ENCODE measurements around the gene PRSS1. TPM values are rescaled to one million over a fixed set of nuclear protein-coding genes. Genes with fewer than 3 reads are reported as not detected.
"Not testable (repeated sequence)": the region's sequence is repeated elsewhere in the genome, so short reads cannot be mapped to it uniquely, and the experiment has no call there.

The PRSS1 gene
- total RNA-seq, 1 donor from 2014 or later, result not detected

GRCh38 chr7:142773937-142774744, 24.9 kb downstream of the PRSS1 start:
- H3K36me3 ChIP-seq, result no peaks in the 10 kb centered on the region
- DNase-seq (ENCODE audit: low spot score in 2 of 2), result no peak
- TF ChIP-seq CTCF (IDR thresholded peaks at IDR 0.05), result no peak
- peak overlapping the region in 1 of 2 donors; percentile 18 for H3K27ac ChIP-seq
- H3K9me3 ChIP-seq, result no peaks in the 10 kb centered on the region
- intact Hi-C loops (cut with DNase I), result no loop called here
- H3K27me3 ChIP-seq, result no peaks in the 10 kb centered on the region
- H3K4me3 ChIP-seq, result no peak overlapping the region
- H3K4me1 ChIP-seq, result peaks cover 0 to 9% of the 10 kb centered on the region in 2 donors

- peak overlapping the region; percentile 25 to 76 for H3K27ac ChIP-seq
- H3K9me3 ChIP-seq, result no peaks in the 10 kb centered on the region
- no peak for TF ChIP-seq CTCF (IDR thresholded peaks at IDR 0.05)
- intact Hi-C loops (cut with DNase I), result no loop called here
- H3K27me3 ChIP-seq, result no peaks in the 10 kb centered on the region
- H3K4me3 ChIP-seq, result no peak overlapping the region
- peaks cover 0 to 9% of the 10 kb centered on the region in 2 donors for H3K4me1 ChIP-seq
- no peak for DNase-seq (ENCODE audit: low spot score in 2 of 2)
- no peaks in the 10 kb centered on the region for H3K36me3 ChIP-seq
These were observed 25.6 kb downstream of the PRSS1 start for GRCh38 chr7:142774826-142775225.

- H3K4me1 ChIP-seq; DNase-seq (ENCODE audit: low spot score in 2 of 2); H3K27me3 ChIP-seq; H3K36me3 ChIP-seq; intact Hi-C loops (cut with DNase I); H3K4me3 ChIP-seq; H3K9me3 ChIP-seq: not testable (repeated sequence)
- H3K27ac ChIP-seq, result peak overlapping the region; percentile 31 to 76
These were observed 26.3 kb downstream of the PRSS1 start for GRCh38 chr7:142775351-142776115.

DNA sequence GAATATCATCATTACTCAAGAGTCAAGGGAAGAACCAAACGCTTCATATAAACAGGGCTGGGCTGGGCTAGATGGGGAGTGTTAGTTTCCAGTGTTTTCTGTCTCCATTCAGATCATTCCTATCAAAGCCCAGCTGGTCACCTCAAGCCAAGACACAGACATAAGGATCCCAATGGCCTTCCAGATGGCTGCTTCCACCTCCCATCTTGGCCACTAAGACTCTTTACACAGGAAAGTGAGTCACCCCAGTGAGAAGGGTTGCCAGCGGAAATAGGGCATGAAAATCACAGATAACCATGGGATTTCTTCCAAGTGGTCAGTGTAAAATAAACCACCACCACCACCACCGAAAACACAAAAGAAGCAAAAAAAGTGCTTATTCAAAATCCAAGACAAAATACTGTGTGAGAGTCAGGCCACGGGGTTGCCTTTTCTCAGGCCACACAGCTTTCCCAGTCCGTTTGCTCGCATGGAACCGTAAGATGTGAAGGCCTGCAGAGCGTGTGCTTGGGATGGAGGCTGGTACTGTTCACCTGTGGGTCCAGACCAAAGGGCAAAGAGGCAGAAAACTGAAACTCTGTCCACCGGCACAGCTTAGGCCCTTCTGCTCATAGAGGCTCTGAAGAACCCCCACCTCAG, 27.1 kb downstream of the PRSS1 start:
- DNase-seq (ENCODE audit: low spot score in 2 of 2), result no peak
- Histone ChIP-seq H3K9me3 (no peaks in the 10 kb centered on the region), H3K27ac (peak overlapping the region; percentile 66 to 76), H3K4me1 (peaks cover 0 to 9% of the 10 kb centered on the region in 2 donors), H3K36me3 (no peaks in the 10 kb centered on the region), H3K4me3 (no peak overlapping the region), H3K27me3 (no peaks in the 10 kb centered on the region)
- intact Hi-C loops (cut with DNase I), result no loop called here
- TF ChIP-seq CTCF (IDR thresholded peaks at IDR 0.05), result no peak

DNA sequence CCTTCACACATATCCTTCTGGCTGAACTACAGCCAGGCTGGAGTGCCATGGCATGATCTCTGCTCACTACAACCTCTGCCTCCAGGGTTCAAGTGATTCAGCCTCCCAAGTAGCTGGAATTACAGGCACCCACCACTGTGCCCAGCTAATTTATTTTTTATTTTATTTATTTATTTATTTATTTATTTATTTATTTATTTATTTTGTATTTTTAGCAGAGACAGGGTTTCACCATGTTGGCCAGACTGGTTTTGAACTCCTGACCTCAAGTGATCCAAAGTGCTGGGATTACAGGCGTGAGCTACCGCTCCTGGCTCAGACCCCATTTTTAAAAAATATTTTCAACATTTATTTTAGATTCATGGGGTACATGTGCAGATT, 27.6 kb downstream of the PRSS1 start:
- H3K4me1 ChIP-seq; H3K4me3 ChIP-seq; H3K36me3 ChIP-seq; H3K9me3 ChIP-seq; H3K27me3 ChIP-seq; intact Hi-C loops (cut with DNase I); DNase-seq (ENCODE audit: low spot score in 2 of 2): not testable (repeated sequence)
- H3K27ac ChIP-seq, result peak overlapping the region; percentile 66 to 76

DNA sequence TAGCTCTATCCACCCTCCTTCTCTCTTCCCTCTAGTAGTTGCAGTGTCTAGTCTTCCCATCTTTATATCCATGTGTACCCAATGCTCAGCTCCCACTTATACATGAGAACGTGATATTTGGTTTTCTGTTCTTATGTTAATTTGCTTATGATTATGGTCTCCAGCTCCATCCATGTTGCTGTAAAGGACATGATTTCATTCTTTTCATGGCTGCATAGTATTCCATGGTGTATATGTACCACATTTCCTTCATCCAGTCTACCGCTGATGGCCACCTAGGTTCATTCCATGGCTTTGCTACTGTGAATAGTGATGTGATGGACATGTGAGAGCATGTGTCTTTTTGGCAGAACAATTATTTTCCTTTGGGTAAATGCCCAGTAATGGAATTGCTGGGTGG, 28.0 kb downstream of the PRSS1 start:
- Histone ChIP-seq H3K4me3 (no peak overlapping the region), H3K36me3 (no peaks in the 10 kb centered on the region), H3K27me3 (no peaks in the 10 kb centered on the region), H3K27ac (no peak overlapping the region), H3K4me1 (peaks cover 0 to 9% of the 10 kb centered on the region in 2 donors), H3K9me3 (no peaks in the 10 kb centered on the region)
- DNase-seq (ENCODE audit: low spot score in 2 of 2), result no peak
- intact Hi-C loops (cut with DNase I), result no loop called here
- no peak for TF ChIP-seq CTCF (IDR thresholded peaks at IDR 0.05)
